ENCODE measurements around the gene PITRM1. TPM values are rescaled to one million over a fixed set of nuclear protein-coding genes. Genes with fewer than 3 reads are reported as not detected.

PITRM1 gene
- total RNA-seq, 1 donor from 2014 or later, result 55.0 TPM

Other genes with a start within 250 kb of the PITRM1 start
- gene PFKP, start 105.2 kb downstream of the PITRM1 start, total RNA-seq, result 81.5 TPM